ENCODE measurements around the gene EFHD2.
"Not testable (repeated sequence)": the region's sequence is repeated elsewhere in the genome, so short reads cannot be mapped to it uniquely, and the experiment has no call there.

The EFHD2 gene

DNA sequence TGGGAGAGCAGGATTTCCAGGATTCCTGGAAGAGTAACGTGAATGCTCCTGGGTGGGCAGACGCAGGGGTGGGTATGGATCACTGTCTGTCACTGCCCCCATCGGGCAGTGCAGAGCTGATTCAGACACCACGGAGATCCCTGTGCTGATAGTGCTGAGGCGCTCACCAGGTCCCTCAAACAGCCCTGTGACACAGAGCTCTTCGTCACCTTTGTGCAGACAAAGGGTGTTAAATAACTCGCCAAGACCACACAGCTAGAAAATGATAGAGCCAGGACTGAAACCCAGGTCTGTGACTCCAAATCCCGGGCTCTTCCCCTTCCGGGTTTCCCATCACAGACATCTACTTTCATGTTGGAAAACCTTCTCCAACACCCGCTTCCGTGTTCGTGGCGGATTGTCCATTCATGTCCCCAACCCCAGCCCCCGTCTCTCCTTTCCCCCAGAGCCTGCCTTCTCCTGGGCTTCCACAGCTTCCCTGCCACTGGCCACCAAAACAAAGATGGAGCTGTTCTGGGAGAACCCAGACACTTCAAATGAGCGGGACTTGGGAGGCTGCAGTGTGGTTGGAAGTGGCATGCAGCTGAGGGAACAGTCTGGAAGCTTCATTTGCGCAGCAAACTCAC, 2.6 kb downstream of the EFHD2 start:
- DNase-seq (ENCODE audit: low read depth in 2 of 3, low spot score in 1 of 3) = no peak

DNA sequence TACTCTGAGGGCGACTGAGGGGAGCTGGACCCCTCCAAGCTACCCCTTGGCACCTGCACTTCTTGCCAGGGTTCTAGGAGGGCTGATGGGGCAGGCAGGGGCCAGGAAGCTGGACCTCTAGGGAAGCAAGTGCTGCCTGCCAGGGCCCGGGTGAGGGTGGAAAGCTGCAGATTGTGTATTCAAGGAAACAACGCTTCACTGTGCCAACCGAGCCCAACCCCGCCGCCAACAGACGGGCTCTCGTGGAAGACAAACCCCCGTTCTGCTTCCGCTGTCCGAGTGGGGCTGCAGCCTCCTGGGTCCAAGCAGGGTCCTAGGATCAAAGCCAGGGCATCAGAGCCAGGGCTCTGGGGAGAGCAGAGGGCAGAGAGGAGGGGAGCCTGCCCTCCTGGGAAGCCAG, 3.2 kb downstream of the EFHD2 start:
- DNase-seq (ENCODE audit: low read depth in 2 of 3, low spot score in 1 of 3) = no peak

DNA sequence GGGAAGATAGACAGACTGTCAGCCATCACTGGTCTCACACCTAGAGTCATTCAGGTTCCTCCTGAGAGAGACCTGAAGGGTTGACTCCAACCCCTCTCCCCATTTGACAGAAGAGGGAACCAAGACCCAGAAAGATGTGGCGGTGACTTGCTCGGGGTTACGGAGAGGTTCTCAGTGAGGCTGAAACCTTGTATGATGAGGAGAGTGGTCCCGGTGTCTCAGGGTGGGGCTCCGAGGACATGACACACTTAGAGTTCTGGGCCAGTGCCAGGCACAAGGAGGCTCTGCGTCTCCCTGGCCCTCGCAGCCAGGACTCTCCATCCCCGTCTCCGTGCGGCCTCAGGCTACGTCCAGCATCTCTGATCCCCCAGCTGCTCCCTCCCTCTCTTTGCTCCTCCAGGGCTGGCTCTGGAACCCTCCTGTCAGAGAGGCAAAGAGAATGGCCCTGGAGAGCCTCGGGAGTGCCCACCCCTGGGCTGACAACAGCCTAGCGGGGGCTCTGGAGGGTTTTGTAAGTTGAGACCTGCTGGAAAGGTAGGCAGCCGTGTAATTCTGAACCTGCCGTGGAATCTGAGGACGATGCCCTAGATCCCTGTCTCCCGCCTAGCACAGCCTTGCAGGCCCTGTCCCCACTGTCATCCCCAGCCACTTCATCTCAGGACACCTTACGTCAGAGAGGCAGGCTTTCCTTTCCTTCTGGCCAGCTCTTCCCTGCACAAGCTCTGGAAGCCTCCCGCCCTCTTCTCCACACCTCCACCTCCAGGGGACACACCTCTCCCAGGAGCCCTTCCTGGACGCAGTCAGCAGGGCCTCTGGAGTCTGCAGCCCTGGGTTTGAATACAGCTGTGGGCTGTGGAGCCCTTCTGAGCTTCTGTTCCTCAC, 4.1 kb downstream of the EFHD2 start:
- no peak for DNase-seq (ENCODE audit: low read depth in 2 of 3, low spot score in 1 of 3)

DNA sequence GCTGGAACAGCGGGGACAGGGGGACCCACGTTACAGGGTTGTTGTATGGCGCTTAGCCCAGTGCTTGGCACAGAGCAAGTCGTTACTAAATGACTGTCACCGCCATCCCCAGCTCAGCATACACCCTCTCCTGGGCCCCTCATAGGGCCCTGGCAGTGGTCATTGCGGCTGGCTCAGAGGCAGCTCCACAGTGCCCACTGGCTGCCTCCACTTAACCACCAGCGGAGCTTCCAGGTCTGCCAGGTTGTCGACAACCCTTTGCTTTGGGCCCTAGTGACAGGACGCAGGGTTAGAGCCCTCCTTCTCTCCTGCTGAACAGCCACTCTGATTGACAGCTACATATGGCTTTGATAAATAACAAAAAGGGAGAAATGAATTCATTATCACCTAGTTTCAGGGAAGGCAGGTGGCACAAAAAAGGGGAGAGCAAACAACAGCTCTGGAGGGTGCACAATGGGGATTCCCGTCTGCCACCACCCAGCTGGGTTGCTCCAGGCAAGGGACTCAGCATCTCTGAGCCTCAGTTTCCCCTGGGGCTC, 4.8 kb downstream of the EFHD2 start:
- DNase-seq (ENCODE audit: low read depth in 2 of 3, low spot score in 1 of 3) = no peak

DNA sequence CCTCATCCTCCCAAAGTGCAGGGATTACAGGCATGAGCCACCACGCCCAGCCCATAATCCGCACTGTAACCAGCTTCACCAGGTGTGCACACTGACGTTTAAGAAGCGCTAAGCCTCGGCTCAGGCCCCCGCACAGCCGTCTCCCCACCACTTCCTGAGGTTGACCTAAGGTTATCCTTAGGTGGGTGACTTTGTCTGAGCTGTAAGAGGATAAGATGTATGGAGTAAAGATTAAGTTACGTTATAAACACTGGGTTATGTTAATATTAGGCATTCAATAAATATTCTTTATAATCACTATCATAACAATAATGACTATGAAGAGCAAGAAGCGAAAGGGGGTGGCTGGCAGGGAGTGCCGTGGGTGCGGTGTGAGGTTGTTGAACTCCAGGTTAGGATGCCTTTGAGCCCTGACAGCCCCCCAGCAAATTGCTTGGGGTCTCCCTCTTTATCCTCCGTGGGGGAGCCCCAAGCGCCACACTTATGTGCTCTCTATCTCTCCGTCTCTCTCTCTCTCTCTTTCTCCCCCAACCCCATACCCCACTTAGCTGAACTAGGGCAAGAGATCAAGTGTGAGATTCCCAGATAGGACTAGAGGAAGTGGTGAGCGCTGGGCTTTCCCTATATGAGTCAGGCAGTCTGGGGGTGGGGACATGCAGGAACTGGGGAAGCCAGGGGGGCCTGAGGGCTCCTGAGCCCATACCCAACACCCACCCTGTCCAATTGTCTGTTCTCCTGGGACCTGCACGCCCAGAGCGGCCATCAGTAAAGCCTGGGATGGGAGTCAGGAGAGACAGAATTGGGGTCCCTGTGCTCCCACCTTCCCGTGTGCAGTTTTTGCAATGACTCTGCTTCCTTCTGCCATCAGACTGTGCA, 7.6 kb downstream of the EFHD2 start:
- no peak for DNase-seq (ENCODE audit: low read depth in 2 of 3, low spot score in 1 of 3)

- no peak for DNase-seq (ENCODE audit: low read depth in 2 of 3, low spot score in 1 of 3)
Observed at GRCh38 chr1:15418806-15419515, 9.3 kb downstream of the EFHD2 start.

GRCh38 chr1:15420853-15421465, 11.3 kb downstream of the EFHD2 start:
- DNase-seq (ENCODE audit: low read depth in 2 of 3, low spot score in 1 of 3) = no peak

DNA sequence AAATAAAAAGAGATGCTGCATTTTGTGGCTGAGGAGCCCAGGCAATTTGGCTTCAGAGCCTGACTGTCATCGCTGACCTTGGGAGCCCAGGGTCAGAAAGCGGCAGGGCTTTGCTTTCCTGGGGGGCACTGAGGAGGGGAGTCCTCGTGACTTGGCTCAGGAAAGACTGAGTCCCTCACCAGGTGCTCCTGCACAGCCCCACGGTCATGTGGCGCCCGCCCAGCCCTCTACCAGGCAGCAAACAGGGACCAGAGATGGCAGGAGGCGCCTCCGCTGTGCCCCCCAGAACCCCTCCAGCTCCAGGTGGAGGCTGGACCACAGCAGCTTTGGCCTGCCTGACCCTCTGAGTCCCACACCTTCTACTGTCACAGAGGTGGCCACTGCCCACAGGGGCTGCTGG, 13.2 kb downstream of the EFHD2 start:
- DNase-seq (ENCODE audit: low read depth in 2 of 3, low spot score in 1 of 3) = no peak

DNA sequence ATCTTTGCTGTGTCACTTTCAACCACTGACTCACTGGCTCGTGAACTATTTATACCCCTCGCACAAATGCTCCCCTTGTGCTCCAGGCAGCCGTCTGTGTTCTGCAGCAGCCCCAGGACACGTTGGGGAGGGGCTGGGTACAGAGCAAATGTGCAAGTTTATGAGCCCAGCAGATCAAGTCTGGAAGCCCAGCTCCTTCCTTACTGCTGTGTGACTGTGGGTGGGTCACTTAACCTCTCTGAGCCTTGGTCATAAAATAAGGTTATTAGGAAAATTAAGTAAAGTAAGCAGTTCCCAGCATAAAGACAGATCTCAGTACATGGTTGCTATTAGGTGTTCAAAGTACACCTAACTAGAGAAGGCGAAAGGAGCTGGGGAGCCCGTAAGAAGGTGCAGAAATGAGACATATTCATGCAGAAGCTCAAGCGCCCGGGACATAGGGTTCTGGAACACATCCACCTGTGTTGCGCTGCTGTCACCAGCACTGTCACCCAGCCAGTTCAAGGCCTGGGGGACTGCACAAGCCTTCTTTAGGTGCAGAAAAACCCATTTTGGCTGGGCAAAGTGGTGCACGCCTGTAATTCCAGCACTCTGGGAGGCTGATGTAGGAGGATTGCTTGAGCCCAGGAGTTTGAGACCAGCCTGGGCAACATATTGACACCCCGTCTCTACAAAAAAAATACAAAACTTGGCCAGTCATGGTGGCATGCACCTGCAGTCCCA, 13.8 kb downstream of the EFHD2 start:
- DNase-seq (ENCODE audit: low read depth in 2 of 3, low spot score in 1 of 3) = no peak

DNA sequence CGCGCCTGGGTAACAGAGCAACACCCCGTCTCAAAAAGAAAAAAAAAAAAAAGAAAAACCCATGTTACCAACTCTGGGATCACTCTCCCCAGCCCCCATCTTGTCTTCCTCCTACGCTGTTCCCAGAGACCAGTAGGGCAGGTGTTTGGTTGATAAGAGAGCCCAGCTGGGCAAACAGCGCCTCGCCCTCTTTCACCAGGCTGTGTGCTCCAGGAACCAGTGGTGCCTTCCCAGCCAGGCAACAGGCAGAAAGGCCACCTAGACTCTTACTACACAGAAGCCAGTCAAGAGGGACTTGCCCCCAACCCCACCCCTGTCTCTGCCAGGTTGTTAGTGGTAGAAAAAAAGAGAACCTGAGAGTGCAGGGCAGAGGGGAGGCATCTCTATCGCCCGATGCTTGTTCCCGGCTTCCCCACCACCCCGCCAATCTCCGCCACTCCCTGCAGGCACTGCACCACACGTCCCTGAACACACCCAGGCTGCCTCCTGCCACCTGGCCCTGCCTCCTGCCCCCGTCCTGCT, 14.5 kb downstream of the EFHD2 start:
- DNase-seq (ENCODE audit: low read depth in 2 of 3, low spot score in 1 of 3) = no peak

DNA sequence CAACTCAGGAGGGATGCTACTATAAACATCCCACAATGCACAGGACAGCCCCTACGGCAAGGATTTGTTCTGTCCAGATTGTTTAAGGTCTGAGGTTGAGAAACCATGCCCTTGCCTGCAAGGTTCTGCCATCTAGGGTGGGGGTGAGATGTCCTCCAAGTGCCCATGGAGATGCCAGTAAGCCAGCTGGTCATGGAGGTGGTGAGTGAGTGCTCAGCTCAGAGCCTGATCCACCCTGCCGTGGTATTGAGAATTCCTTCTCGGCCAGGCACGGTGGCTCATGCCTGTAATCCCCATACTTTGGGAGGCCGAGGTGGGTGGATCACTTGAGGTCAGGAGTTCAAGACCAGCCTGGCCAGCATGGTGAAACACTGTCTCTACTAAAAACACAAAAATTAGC, 15.3 kb downstream of the EFHD2 start:
- DNase-seq (ENCODE audit: low read depth in 2 of 3, low spot score in 1 of 3) = no peak

- no peak for DNase-seq (ENCODE audit: low read depth in 2 of 3, low spot score in 1 of 3)
Observed at GRCh38 chr1:15425521-15425920, 15.8 kb downstream of the EFHD2 start.

GRCh38 chr1:15425958-15426357, 16.3 kb downstream of the EFHD2 start:
- DNase-seq (ENCODE audit: low read depth in 2 of 3, low spot score in 1 of 3) = no peak

- no peak for DNase-seq (ENCODE audit: low read depth in 2 of 3, low spot score in 1 of 3)
Observed at GRCh38 chr1:15426492-15427279, 17.0 kb downstream of the EFHD2 start.

DNA sequence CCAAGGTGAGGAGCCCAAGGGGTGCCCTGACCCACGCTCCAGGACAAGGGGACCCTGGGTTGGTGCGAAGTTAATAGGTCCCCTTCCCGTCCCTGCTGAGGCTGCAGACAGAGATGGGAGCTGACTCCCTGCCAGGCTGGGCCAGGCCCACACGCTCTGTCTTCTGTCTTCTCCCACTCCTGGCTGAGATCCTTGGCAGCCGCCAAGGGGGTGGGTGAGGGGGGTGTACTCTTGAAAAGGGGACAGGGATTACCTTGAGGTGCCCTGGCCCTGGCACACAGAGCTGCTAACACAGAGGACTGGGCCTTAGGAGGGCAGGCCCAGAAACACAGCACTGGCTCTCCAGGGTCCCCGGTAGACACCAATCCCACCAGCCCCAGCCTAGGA, 17.6 kb downstream of the EFHD2 start:
- no peak for DNase-seq (ENCODE audit: low read depth in 2 of 3, low spot score in 1 of 3)

DNA sequence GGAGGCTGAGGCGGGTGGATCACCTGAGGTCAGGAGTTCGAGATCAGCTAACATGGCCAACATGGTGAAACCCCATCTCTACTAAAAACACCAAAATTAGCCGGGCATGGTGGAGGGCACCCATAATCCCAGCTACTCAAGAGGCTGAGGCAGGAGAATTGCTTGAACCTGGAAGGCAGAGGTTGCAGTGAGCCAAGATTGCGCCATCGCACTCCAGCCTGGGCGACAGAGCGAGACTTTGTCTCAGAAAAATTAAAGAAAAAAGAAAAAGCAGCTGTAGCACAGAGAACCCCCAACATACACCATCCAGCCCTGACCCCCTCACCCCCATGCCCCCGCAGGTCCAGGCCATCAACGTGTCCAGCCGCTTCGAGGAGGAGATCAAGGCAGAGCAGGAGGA, 18.6 kb downstream of the EFHD2 start:
- not testable (repeated sequence) for DNase-seq (ENCODE audit: low read depth in 2 of 3, low spot score in 1 of 3)

DNA sequence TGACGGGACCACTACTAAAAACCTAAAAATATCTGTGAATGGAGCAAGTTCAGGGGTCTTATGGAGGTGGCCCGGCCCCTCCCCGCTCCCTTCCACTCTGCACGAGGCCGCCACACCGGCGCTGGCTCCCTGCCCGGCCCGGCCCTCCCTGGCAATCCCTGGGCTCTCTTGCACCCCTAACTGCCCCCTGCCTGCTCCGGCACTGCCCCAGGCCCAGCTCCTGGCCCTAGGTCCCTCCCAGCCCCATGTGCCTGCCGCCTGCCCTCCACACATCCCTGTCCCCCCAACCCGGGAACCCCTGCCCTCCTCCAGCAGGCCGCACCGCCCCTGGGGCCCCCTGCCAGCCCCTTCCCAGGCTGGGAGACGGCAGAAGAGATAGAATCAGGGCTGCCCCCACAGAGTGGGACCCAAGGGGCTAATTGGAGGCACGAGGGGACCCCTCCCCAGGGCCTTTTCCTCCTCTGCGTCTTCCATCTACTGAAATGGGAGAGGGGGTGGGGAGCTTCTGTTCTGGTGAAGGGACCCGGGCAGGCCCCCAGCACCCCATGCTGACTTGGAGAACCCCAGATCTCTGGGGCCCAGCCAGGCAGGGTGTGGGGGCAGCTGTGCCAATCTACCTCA, 19.2 kb downstream of the EFHD2 start:
- no peak for DNase-seq (ENCODE audit: low read depth in 2 of 3, low spot score in 1 of 3)

- no peak for DNase-seq (ENCODE audit: low read depth in 2 of 3, low spot score in 1 of 3)
Observed at GRCh38 chr1:15429701-15430149, 20.0 kb downstream of the EFHD2 start.
